MG63 (cell line): ENCODE results near the gene CUX1. TPM values are rescaled to one million over a fixed set of nuclear protein-coding genes. Genes with fewer than 3 reads are reported as not detected.
"Not testable (repeated sequence)": the region's sequence is repeated elsewhere in the genome, so short reads cannot be mapped to it uniquely, and the experiment has no call there.

ENCODE experiments used
- DNase-seq: peaks from one replicate; pipeline ENCODE4 v3.0.0-alpha.2; 2020
- H3K27me3 ChIP-seq: fragments of 250-450 bp; sonication (Bioruptor Pico); 2 replicates; pipeline ENCODE4 v1.5.1; 2020; ENCODE audit warnings: mild to moderate bottlenecking, moderate library complexity
- H3K36me3 ChIP-seq: fragments of 250-450 bp; sonication (Bioruptor Pico); 2 replicates; pipeline ENCODE4 v1.5.1; 2020; ENCODE audit warnings: mild to moderate bottlenecking, moderate library complexity
- H3K4me3 ChIP-seq: fragments of 250-450 bp; sonication (Bioruptor Pico); 2 replicates; pipeline ENCODE4 v1.5.1; 2020; ENCODE audit warnings: mild to moderate bottlenecking, moderate library complexity
- H3K9me3 ChIP-seq: fragments of 250-450 bp; sonication (Bioruptor Pico); 2 replicates; pipeline ENCODE4 v1.5.1; 2020; ENCODE audit warnings: mild to moderate bottlenecking, moderate library complexity
- total RNA-seq: library from RNA; depleted of rRNA; stranded (reverse); fragments of >200 nt; shearing (Covaris generic); gene quantifications from 2 replicates; pipeline ENCODE4 v1.2.3, GENCODE V29; 2014; ENCODE audit warnings: low replicate concordance

The CUX1 gene
- total RNA-seq, 1 experiment from 2014 or later: 7.1 TPM

GRCh38 chr7:102024005-102024768 is 206.8 kb downstream of the CUX1 start:
- H3K36me3 ChIP-seq: no peaks in the 10 kb centered on the region
- H3K27me3 ChIP-seq: no peaks in the 10 kb centered on the region
- H3K4me3 ChIP-seq: no peak overlapping the region
- H3K9me3 ChIP-seq: no peaks in the 10 kb centered on the region
- no peak for DNase-seq

- Histone ChIP-seq H3K27me3 (no peaks in the 10 kb centered on the region), H3K4me3 (no peak overlapping the region), H3K9me3 (no peaks in the 10 kb centered on the region), H3K36me3 (no peaks in the 10 kb centered on the region)
- DNase-seq: no peak
Measured at GRCh38 chr7:102024769-102025391, 207.5 kb downstream of the CUX1 start.

- not testable (repeated sequence) for DNase-seq, H3K36me3 ChIP-seq
Measured at GRCh38 chr7:102025777-102026176, 208.4 kb downstream of the CUX1 start.

GRCh38 chr7:102028206-102028826 is 210.9 kb downstream of the CUX1 start:
- H3K27me3 ChIP-seq: no peaks in the 10 kb centered on the region
- no peak for DNase-seq

More at GRCh38 chr7:102025777-102026176, 208.4 kb downstream of the CUX1 start:
- H3K9me3 ChIP-seq, H3K4me3 ChIP-seq, H3K27me3 ChIP-seq: not testable (repeated sequence)

GRCh38 chr7:102029616-102030015 is 212.2 kb downstream of the CUX1 start:
- H3K9me3 ChIP-seq: no peaks in the 10 kb centered on the region
- no peaks in the 10 kb centered on the region for H3K27me3 ChIP-seq
- no peak overlapping the region for H3K4me3 ChIP-seq
- H3K36me3 ChIP-seq: no peaks in the 10 kb centered on the region
- no peak for DNase-seq

More at GRCh38 chr7:102028206-102028826, 210.9 kb downstream of the CUX1 start:
- no peaks in the 10 kb centered on the region for H3K9me3 ChIP-seq
- no peak overlapping the region for H3K4me3 ChIP-seq
- no peaks in the 10 kb centered on the region for H3K36me3 ChIP-seq

- no peaks in the 10 kb centered on the region for H3K36me3 ChIP-seq
- no peak for DNase-seq
- H3K9me3 ChIP-seq: no peaks in the 10 kb centered on the region
- no peak overlapping the region for H3K4me3 ChIP-seq
- no peaks in the 10 kb centered on the region for H3K27me3 ChIP-seq
Measured at GRCh38 chr7:102030696-102031095, 213.3 kb downstream of the CUX1 start.

GRCh38 chr7:102036958-102037357 is 219.5 kb downstream of the CUX1 start:
- Histone ChIP-seq H3K36me3 (no peaks in the 10 kb centered on the region), H3K4me3 (no peak overlapping the region), H3K27me3 (no peaks in the 10 kb centered on the region), H3K9me3 (no peaks in the 10 kb centered on the region)
- DNase-seq: no peak

GRCh38 chr7:102039706-102040105 is 222.3 kb downstream of the CUX1 start:
- H3K27me3 ChIP-seq: no peaks in the 10 kb centered on the region
- no peaks in the 10 kb centered on the region for H3K36me3 ChIP-seq
- DNase-seq: no peak
- no peaks in the 10 kb centered on the region for H3K9me3 ChIP-seq
- no peak overlapping the region for H3K4me3 ChIP-seq

- Histone ChIP-seq H3K36me3 (no peaks in the 10 kb centered on the region), H3K27me3 (no peaks in the 10 kb centered on the region), H3K9me3 (no peaks in the 10 kb centered on the region), H3K4me3 (no peak overlapping the region)
- DNase-seq: no peak
Measured at GRCh38 chr7:102040569-102040968, 223.1 kb downstream of the CUX1 start.

GRCh38 chr7:102042016-102042656 is 224.7 kb downstream of the CUX1 start:
- Histone ChIP-seq H3K27me3 (no peaks in the 10 kb centered on the region), H3K9me3 (no peaks in the 10 kb centered on the region), H3K4me3 (no peak overlapping the region), H3K36me3 (no peaks in the 10 kb centered on the region)
- peak; percentile 22 for DNase-seq

GRCh38 chr7:102042796-102043195 is 225.4 kb downstream of the CUX1 start:
- not testable (repeated sequence) for H3K4me3 ChIP-seq, DNase-seq, H3K36me3 ChIP-seq, H3K9me3 ChIP-seq, H3K27me3 ChIP-seq

GRCh38 chr7:102044641-102044983 is 227.2 kb downstream of the CUX1 start:
- Histone ChIP-seq H3K36me3 (no peaks in the 10 kb centered on the region), H3K27me3 (no peaks in the 10 kb centered on the region), H3K9me3 (no peaks in the 10 kb centered on the region), H3K4me3 (no peak overlapping the region)
- no peak for DNase-seq

GRCh38 chr7:102044984-102045673 is 227.7 kb downstream of the CUX1 start:
- H3K36me3 ChIP-seq: no peaks in the 10 kb centered on the region
- H3K9me3 ChIP-seq: no peaks in the 10 kb centered on the region
- H3K4me3 ChIP-seq: no peak overlapping the region
- peak; percentile 54 for DNase-seq
- no peaks in the 10 kb centered on the region for H3K27me3 ChIP-seq

GRCh38 chr7:102045681-102046372 is 228.4 kb downstream of the CUX1 start:
- DNase-seq: no peak
- Histone ChIP-seq H3K4me3 (no peak overlapping the region), H3K27me3 (no peaks in the 10 kb centered on the region), H3K9me3 (no peaks in the 10 kb centered on the region), H3K36me3 (no peaks in the 10 kb centered on the region)

- H3K36me3 ChIP-seq: no peaks in the 10 kb centered on the region
- H3K4me3 ChIP-seq: no peak overlapping the region
- H3K9me3 ChIP-seq: no peaks in the 10 kb centered on the region
- H3K27me3 ChIP-seq: no peaks in the 10 kb centered on the region
- DNase-seq: no peak
Measured at GRCh38 chr7:102046373-102047117, 229.1 kb downstream of the CUX1 start.

- Histone ChIP-seq H3K27me3 (no peaks in the 10 kb centered on the region), H3K36me3 (no peaks in the 10 kb centered on the region), H3K9me3 (no peaks in the 10 kb centered on the region), H3K4me3 (no peak overlapping the region)
- DNase-seq: no peak
Measured at GRCh38 chr7:102047167-102047566, 229.7 kb downstream of the CUX1 start.
